Thyroid gland (tissue), 4 donors: ENCODE measurements around the gene BAG1.

Experiments
- POLR2A ChIP-seq, 2 donors: fragments of 450-650 bp; IDR thresholded peaks; one replicate each; pipeline ENCODE4 v1.6.1; 2017; ENCODE audit warnings: antibody characterized with exemption in 2 of 2, mild to moderate bottlenecking in 2 of 2, moderate library complexity in 1 of 2
- TF ChIP-seq, protein P1 (sequence below), 6 experiments: fragments of 200-600 bp in 3 of 6; fragments of 450-650 bp in 3 of 6; sonication (generic) in 3 of 6; IDR thresholded peaks; one replicate each; pipeline ENCODE4 v1.5.1; 2016 to 2019; ENCODE audit warnings: antibody characterized with exemption in 6 of 6, mild to moderate bottlenecking in 2 of 6, inconsistent platforms in 1 of 6, moderate library complexity in 1 of 6

- TF ChIP-seq, protein P1, sequence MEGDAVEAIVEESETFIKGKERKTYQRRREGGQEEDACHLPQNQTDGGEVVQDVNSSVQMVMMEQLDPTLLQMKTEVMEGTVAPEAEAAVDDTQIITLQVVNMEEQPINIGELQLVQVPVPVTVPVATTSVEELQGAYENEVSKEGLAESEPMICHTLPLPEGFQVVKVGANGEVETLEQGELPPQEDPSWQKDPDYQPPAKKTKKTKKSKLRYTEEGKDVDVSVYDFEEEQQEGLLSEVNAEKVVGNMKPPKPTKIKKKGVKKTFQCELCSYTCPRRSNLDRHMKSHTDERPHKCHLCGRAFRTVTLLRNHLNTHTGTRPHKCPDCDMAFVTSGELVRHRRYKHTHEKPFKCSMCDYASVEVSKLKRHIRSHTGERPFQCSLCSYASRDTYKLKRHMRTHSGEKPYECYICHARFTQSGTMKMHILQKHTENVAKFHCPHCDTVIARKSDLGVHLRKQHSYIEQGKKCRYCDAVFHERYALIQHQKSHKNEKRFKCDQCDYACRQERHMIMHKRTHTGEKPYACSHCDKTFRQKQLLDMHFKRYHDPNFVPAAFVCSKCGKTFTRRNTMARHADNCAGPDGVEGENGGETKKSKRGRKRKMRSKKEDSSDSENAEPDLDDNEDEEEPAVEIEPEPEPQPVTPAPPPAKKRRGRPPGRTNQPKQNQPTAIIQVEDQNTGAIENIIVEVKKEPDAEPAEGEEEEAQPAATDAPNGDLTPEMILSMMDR (IDR thresholded peaks at IDR 0.05) = no peak
- no peak for TF ChIP-seq POLR2A (IDR thresholded peaks at IDR 0.05)
Observed at GRCh38 chr9:33249983-33250382, 14.5 kb downstream of the BAG1 start.
